ENCODE measurements around the gene ZRANB3.

ZRANB3 gene

GRCh38 chr2:135246711-135247270, 284.2 kb downstream of the ZRANB3 start:
- DNase-seq = no peak

- no peak for DNase-seq
These were observed 285.9 kb downstream of the ZRANB3 start for GRCh38 chr2:135245071-135245470.

GRCh38 chr2:135238651-135239050, 292.4 kb downstream of the ZRANB3 start:
- no peak for DNase-seq

GRCh38 chr2:135230150-135230549, 300.9 kb downstream of the ZRANB3 start:
- DNase-seq = no peak

- DNase-seq = no peak
These were observed 303.6 kb downstream of the ZRANB3 start for GRCh38 chr2:135227386-135227785.

GRCh38 chr2:135226961-135227360, 304.1 kb downstream of the ZRANB3 start:
- no peak for DNase-seq

- no peak for DNase-seq
These were observed 305.2 kb downstream of the ZRANB3 start for GRCh38 chr2:135225781-135226180.

- no peak for DNase-seq
These were observed 311.8 kb downstream of the ZRANB3 start for GRCh38 chr2:135219226-135219625.

- no peak for DNase-seq
These were observed 312.6 kb downstream of the ZRANB3 start for GRCh38 chr2:135218426-135218825.

GRCh38 chr2:135212757-135213156, 318.3 kb downstream of the ZRANB3 start:
- no peak for DNase-seq

- no peak for DNase-seq
These were observed 323.0 kb downstream of the ZRANB3 start for GRCh38 chr2:135208016-135208415.

GRCh38 chr2:135203944-135204343, 327.1 kb downstream of the ZRANB3 start:
- DNase-seq = no peak

- no peak for DNase-seq
These were observed 328.3 kb downstream of the ZRANB3 start for GRCh38 chr2:135202751-135203150.

GRCh38 chr2:135198481-135198880, 332.5 kb downstream of the ZRANB3 start:
- DNase-seq = no peak

GRCh38 chr2:135190799-135191198, 340.2 kb downstream of the ZRANB3 start:
- DNase-seq = no peak

GRCh38 chr2:135189148-135189547, 341.9 kb downstream of the ZRANB3 start:
- DNase-seq = no peak

GRCh38 chr2:135187270-135187669, 343.7 kb downstream of the ZRANB3 start:
- no peak for DNase-seq

GRCh38 chr2:135186054-135186453, 345.0 kb downstream of the ZRANB3 start:
- no peak for DNase-seq

GRCh38 chr2:135183822-135184221, 347.2 kb downstream of the ZRANB3 start:
- DNase-seq = no peak

- no peak for DNase-seq
These were observed 348.4 kb downstream of the ZRANB3 start for GRCh38 chr2:135182601-135183000.

GRCh38 chr2:135182190-135182589, 348.8 kb downstream of the ZRANB3 start:
- no peak for DNase-seq

- DNase-seq = no peak
These were observed 351.3 kb downstream of the ZRANB3 start for GRCh38 chr2:135179689-135180088.

GRCh38 chr2:135175177-135175576, 355.8 kb downstream of the ZRANB3 start:
- no peak for DNase-seq

GRCh38 chr2:135174810-135175093, 356.3 kb downstream of the ZRANB3 start:
- no peak for DNase-seq

GRCh38 chr2:135174049-135174809, 356.8 kb downstream of the ZRANB3 start:
- DNase-seq = no peak
